AG08396 (cell line): ENCODE results near the gene RFX8.

Experiments
- DNase-seq: peaks from one replicate; pipeline ENCODE4 v3.0.0; 2012; ENCODE audit warnings: low spot score, mixed read lengths

The RFX8 gene

DNA sequence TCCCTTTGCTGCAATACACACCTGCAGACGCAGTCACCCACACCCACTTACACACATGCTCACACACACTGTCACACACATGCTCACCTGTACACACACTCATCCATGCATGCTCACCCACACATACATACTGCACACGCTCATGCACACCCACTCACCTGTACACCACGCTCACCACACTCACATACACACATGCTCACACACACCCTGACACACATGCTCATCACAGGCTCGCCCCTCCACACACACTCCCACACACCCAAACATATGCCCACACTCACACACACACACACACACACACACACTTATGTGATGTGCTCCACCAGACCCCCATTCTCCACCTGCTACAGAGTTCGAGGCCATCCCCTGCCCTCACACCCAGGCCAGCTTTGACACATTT is 64.8 kb downstream of the RFX8 start:
- DNase-seq = no peak

- no peak for DNase-seq
Measured at GRCh38 chr2:101409699-101410098, 65.2 kb downstream of the RFX8 start.

DNA sequence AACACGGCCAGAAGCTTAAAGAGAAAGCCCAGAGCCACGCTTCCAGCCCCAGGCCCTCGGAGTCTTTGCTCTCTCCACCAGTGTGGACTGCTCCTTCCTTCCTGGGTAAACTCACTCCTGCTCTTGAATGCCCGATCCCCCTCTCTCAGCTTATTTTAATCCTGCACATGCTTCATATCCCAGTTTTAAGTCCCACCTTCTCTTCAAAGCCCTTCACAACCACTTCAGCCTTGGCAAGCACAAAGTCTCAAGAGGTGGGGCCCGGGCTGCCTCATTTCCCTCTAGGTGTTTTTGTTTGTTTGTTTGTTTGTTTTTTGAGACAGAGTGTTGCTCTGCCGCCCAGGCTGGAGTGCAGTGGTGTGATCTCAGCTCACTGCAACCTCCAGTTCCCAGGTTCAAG is 66.0 kb downstream of the RFX8 start:
- no peak for DNase-seq

GRCh38 chr2:101405351-101405899 is 69.5 kb downstream of the RFX8 start:
- DNase-seq = no peak

- DNase-seq = no peak
Measured at GRCh38 chr2:101403745-101404144, 71.2 kb downstream of the RFX8 start.

DNA sequence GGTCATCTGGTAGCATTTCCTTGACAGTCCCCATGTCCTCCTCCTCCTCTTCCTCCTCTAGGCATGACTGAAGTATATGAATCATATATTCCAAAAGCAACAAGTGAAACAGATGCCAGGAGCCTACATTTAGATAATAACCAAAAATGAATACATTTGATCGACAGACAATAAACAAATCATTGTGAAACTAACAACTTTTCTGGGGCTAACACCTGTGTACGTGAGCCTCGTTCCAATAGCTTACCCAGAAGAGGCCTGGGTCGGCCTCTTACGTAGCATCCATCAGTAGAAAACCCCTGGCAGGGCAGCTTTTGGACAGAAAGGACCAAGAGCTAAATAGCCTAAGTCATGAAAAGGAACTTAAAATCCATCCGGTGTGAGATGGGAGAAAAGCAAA is 72.3 kb downstream of the RFX8 start:
- no peak for DNase-seq

GRCh38 chr2:101401906-101402305 is 73.0 kb downstream of the RFX8 start:
- no peak for DNase-seq

- DNase-seq = no peak
Measured at GRCh38 chr2:101401326-101401665, 73.6 kb downstream of the RFX8 start.

DNA sequence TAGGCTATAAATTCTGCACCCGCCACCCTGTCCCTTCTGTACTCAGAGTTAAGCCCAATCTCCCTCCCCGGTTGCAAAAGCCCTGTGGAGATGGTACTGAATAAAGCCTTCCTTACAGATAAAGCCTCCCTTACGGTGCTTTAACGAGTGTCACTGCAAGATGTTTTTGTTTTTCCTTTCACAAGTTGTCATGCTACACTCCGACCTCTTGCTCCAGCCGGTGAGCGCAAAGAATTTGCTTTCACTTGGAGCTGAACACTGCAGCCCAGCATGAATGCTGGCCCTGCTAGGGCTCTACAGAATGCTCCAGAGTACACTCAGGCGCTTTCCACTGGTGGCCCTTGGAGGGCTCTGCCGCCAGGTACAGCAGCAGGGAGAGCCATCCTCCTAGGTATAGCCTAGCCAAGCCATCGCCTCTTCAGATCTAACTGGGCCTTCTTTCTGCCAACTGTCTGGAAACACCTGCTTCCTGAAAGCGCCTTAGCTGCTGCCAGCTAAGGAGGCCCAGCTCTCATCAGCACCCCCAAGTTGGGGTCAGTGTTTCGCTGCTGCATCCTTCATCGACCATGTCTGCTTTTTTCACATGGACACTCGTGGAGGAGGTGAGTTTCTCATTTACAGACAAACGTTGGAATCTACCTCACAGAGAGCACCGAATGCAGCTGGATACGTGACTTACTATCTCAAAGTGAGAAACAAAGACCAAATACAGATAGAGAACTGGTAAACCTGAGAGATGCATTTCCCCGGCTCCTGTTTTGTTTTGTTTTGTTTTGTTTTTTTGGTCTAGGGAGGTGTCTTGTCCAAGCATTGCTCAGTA is 74.2 kb downstream of the RFX8 start:
- no peak for DNase-seq

GRCh38 chr2:101400048-101400447 is 74.9 kb downstream of the RFX8 start:
- DNase-seq = no peak

GRCh38 chr2:101399021-101399799 is 75.7 kb downstream of the RFX8 start:
- DNase-seq = no peak

DNA sequence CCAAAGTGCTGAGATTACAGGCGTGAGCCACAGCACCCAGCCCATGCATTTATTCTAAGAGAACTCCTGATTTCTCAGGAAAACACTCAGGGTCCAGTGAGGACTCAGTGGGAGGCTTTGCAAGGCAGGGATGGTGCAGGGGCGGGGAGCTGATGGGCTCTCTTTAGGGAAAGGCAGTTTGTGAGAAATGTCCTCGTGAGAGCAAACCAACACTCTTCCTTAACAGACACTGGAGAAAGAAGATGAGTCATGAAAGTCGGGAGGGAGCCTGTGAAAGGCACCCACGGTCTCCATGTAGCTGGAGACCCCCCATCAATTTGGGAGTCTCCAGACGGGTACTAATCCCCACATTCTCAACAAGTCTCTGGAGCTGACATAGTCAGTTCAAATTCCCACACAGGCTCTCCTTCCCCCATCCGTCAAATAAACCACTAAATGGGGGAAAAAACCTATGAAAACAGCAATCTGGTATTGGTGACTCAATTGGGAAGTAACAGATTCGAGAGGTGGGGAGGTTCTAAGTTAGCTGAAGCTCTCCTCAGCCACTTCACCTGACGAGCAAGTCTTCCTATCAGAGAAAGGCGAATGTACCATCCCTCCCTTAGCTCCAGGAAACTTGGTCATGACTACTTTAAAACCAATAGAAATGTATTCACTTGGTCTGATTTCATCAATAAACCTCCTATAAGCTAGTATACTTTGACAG is 76.6 kb downstream of the RFX8 start:
- DNase-seq = no peak

DNA sequence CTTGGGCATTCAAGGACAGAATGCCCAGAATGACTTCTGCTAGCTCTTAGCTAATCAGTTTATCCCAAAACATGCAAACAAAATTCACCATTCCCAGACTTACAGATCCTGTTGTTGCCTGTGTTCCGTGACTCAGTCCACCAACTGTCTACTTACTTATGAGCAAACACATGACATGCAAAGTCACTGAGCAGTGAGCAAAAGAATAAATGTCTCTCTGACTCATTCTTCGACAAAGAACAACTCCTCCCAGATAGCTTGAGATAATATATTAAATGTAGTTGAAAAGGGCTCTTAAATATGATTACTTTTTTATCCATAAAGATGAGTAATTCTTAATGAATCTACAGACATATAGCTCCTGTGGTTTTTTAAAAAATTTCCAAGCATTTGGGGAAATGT is 78.6 kb downstream of the RFX8 start:
- peak; percentile 81 for DNase-seq

- no peak for DNase-seq
Measured at GRCh38 chr2:101395545-101396315, 79.2 kb downstream of the RFX8 start.

DNA sequence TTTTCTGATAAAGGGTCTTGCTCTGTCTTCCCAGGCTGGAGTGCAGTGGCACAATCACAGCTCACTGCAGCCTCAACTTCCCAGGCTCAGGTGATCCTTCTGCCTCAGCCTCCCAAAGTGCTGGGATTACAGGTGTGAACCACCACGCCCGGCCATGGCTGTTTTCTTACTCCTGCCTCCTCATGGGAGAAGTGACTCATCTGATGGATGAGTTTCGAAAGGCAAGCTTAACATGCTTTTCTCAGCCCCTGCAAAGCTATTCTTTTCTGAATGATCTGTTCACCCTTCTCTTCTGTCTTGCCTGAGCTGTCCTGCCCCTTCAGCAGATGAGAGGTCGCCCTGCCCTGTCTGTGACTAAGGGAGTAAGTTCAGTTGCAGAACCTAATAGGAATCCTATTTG is 86.7 kb downstream of the RFX8 start:
- DNase-seq = peak; percentile 56

DNA sequence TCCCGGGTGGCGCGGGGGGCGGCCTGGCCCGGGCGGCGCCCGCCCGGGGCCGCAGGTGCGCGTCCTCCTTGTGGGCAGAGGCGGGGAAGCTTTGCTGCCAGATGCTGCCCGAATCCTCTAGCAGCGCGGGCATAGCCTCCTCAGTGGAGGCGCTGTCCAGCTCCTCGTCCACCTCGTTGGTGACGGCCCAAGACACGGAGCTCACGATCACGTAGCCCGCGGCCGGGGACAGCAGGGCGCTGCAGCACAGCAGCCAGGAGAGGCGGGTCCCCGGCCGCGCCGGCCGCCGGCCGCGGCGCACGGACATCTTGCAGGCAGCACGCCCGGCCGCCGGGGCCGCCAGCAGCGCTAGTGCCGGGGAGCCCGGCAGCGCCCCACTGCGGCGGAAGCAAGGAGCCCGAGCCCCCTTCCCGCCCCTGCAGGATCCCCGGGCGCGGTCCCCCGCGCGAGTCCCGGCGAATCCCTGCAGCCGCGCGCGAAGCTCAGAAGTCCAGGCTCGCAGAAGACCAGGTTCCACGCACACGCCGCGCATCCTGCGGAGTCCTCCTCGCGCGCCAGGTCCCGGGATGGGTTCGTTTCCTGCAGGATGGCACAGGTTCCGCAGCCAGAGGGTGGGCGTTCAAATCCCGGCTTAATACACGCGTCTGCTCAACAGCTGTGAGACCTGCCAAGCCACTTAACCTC is 87.6 kb downstream of the RFX8 start, which contains the start of gene CREG2:
CREG2 (minus strand) TSS at position 353 of the 684 bp plus-strand sequence; CDS start at position 307, 46 bp downstream.
- peak; percentile 88 for DNase-seq

- no peak for DNase-seq
Measured at GRCh38 chr2:101386599-101387150, 88.2 kb downstream of the RFX8 start.

DNA sequence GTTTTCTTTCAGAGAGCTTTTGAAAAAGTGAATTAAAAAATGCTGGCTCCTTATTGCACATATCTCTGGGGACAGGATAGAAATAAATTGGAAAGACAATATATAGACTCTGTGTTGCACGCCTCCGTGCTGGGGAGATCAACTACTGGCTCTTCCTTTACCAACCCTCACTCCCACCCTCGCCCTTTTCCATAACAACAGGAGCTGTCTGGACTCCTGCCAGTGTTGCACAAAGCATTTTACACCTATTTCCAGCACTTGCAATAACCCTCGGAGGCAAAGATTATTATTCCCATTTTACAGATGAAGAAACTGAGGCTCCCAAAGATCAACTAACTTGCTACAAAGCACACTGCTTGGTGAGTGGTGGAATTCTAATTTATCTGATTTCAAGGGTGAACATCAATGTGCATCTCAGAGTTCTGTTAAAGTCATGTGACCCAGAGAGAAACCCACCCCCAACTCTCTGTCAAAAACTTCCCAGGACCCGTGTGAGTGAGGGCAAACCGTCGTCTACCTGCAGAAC is 91.8 kb downstream of the RFX8 start:
- no peak for DNase-seq

GRCh38 chr2:101382442-101382841 is 92.5 kb downstream of the RFX8 start:
- DNase-seq = no peak

- peak; percentile 45 for DNase-seq
Measured at GRCh38 chr2:101380376-101380775, 94.5 kb downstream of the RFX8 start.
